ENCODE measurements around the gene UTP14A. TPM values are rescaled to one million over a fixed set of nuclear protein-coding genes. Genes with fewer than 3 reads are reported as not detected.
A peak's percentile ranks its signal among the peaks of the same experiment; 100 is the strongest.

The UTP14A gene
- total and polyA plus RNA-seq, 2 of the 13 experiments (the other 11 are each of a cell fraction or from before 2014, with no cell fraction given) = 7.4 to 19.0 TPM

DNA sequence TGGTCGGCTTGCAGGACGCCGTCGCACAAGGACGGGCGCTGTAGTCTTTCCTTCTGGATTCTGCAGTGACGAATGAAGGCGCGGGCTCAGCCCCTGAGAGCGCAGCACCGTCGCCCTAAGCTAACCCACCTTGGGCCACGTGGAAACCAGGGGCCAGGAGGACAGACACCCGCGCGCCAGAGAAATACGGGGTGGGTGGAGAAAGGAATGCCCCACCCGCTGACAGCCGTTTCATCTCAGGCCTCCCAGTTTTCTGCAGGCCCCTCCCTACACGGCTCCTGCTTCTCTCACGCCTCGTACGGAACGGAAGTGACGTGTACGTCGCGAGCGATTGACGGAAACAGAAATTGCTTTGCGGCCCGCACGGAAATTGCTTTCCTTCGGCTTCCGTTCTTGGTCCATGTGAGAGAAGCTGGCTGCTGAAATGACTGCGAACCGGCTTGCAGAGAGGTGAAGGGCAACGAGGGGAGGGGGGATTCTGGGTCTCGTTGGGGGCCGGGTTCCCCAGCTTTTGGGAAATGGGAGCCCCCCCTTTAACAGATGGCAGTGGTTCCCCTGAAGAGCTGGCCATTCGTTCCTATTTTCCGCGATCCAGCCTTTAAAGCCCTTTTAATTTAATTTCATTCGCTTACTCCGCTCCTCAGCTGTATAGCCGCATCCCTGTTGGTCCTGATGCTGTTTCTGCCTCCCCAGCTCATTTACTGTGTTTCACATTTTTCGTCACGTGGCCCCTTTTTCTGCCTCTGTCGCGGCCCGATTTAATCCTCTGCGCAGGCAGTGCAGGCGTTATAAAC is at the start of gene UTP14A (continued):
- TF ChIP-seq, protein P1, sequence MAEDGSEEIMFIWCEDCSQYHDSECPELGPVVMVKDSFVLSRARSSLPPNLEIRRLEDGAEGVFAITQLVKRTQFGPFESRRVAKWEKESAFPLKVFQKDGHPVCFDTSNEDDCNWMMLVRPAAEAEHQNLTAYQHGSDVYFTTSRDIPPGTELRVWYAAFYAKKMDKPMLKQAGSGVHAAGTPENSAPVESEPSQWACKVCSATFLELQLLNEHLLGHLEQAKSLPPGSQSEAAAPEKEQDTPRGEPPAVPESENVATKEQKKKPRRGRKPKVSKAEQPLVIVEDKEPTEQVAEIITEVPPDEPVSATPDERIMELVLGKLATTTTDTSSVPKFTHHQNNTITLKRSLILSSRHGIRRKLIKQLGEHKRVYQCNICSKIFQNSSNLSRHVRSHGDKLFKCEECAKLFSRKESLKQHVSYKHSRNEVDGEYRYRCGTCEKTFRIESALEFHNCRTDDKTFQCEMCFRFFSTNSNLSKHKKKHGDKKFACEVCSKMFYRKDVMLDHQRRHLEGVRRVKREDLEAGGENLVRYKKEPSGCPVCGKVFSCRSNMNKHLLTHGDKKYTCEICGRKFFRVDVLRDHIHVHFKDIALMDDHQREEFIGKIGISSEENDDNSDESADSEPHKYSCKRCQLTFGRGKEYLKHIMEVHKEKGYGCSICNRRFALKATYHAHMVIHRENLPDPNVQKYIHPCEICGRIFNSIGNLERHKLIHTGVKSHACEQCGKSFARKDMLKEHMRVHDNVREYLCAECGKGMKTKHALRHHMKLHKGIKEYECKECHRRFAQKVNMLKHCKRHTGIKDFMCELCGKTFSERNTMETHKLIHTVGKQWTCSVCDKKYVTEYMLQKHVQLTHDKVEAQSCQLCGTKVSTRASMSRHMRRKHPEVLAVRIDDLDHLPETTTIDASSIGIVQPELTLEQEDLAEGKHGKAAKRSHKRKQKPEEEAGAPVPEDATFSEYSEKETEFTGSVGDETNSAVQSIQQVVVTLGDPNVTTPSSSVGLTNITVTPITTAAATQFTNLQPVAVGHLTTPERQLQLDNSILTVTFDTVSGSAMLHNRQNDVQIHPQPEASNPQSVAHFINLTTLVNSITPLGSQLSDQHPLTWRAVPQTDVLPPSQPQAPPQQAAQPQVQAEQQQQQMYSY (CRISPR knock-in tag; IDR thresholded peaks at IDR 0.05) = no peak
- TF ChIP-seq, protein P2, sequence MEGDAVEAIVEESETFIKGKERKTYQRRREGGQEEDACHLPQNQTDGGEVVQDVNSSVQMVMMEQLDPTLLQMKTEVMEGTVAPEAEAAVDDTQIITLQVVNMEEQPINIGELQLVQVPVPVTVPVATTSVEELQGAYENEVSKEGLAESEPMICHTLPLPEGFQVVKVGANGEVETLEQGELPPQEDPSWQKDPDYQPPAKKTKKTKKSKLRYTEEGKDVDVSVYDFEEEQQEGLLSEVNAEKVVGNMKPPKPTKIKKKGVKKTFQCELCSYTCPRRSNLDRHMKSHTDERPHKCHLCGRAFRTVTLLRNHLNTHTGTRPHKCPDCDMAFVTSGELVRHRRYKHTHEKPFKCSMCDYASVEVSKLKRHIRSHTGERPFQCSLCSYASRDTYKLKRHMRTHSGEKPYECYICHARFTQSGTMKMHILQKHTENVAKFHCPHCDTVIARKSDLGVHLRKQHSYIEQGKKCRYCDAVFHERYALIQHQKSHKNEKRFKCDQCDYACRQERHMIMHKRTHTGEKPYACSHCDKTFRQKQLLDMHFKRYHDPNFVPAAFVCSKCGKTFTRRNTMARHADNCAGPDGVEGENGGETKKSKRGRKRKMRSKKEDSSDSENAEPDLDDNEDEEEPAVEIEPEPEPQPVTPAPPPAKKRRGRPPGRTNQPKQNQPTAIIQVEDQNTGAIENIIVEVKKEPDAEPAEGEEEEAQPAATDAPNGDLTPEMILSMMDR (CRISPR knock-in tag; IDR thresholded peaks at IDR 0.05) = no peak
- no peak; the same call in 1 of the 2 replicates for TF ChIP-seq BRD4 (CRISPR knock-in tag; IDR thresholded peaks at IDR 0.05)
- TF ChIP-seq ZNF724P (CRISPR knock-in tag; IDR thresholded peaks at IDR 0.05; ENCODE audit: borderline replicate concordance) = no peak
- no peak for TF ChIP-seq KLF11 (CRISPR knock-in tag; IDR thresholded peaks at IDR 0.05)
- TF ChIP-seq NBN (conservative IDR thresholded peaks at IDR 0.05) = no peak
- TF ChIP-seq, protein P3, sequence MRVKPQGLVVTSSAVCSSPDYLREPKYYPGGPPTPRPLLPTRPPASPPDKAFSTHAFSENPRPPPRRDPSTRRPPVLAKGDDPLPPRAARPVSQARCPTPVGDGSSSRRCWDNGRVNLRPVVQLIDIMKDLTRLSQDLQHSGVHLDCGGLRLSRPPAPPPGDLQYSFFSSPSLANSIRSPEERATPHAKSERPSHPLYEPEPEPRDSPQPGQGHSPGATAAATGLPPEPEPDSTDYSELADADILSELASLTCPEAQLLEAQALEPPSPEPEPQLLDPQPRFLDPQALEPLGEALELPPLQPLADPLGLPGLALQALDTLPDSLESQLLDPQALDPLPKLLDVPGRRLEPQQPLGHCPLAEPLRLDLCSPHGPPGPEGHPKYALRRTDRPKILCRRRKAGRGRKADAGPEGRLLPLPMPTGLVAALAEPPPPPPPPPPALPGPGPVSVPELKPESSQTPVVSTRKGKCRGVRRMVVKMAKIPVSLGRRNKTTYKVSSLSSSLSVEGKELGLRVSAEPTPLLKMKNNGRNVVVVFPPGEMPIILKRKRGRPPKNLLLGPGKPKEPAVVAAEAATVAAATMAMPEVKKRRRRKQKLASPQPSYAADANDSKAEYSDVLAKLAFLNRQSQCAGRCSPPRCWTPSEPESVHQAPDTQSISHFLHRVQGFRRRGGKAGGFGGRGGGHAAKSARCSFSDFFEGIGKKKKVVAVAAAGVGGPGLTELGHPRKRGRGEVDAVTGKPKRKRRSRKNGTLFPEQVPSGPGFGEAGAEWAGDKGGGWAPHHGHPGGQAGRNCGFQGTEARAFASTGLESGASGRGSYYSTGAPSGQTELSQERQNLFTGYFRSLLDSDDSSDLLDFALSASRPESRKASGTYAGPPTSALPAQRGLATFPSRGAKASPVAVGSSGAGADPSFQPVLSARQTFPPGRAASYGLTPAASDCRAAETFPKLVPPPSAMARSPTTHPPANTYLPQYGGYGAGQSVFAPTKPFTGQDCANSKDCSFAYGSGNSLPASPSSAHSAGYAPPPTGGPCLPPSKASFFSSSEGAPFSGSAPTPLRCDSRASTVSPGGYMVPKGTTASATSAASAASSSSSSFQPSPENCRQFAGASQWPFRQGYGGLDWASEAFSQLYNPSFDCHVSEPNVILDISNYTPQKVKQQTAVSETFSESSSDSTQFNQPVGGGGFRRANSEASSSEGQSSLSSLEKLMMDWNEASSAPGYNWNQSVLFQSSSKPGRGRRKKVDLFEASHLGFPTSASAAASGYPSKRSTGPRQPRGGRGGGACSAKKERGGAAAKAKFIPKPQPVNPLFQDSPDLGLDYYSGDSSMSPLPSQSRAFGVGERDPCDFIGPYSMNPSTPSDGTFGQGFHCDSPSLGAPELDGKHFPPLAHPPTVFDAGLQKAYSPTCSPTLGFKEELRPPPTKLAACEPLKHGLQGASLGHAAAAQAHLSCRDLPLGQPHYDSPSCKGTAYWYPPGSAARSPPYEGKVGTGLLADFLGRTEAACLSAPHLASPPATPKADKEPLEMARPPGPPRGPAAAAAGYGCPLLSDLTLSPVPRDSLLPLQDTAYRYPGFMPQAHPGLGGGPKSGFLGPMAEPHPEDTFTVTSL (CRISPR knock-in tag; IDR thresholded peaks at IDR 0.05; ENCODE audit: borderline replicate concordance) = no peak
- TF ChIP-seq, protein P4, sequence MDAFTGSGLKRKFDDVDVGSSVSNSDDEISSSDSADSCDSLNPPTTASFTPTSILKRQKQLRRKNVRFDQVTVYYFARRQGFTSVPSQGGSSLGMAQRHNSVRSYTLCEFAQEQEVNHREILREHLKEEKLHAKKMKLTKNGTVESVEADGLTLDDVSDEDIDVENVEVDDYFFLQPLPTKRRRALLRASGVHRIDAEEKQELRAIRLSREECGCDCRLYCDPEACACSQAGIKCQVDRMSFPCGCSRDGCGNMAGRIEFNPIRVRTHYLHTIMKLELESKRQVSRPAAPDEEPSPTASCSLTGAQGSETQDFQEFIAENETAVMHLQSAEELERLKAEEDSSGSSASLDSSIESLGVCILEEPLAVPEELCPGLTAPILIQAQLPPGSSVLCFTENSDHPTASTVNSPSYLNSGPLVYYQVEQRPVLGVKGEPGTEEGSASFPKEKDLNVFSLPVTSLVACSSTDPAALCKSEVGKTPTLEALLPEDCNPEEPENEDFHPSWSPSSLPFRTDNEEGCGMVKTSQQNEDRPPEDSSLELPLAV (CRISPR knock-in tag; conservative IDR thresholded peaks at IDR 0.05; ENCODE audit: low read depth) = no peak
- TF ChIP-seq ZNF441 (CRISPR knock-in tag; IDR thresholded peaks at IDR 0.05; ENCODE audit: borderline replicate concordance) = peak; percentile 86
- no peak for TF ChIP-seq NFYB (CRISPR knock-in tag; IDR thresholded peaks at IDR 0.05)
- no peak for TF ChIP-seq ZNF678 (CRISPR knock-in tag; IDR thresholded peaks at IDR 0.05)
- no peak for TF ChIP-seq EP300 (IDR thresholded peaks at IDR 0.05; ENCODE audit: low read depth in 2 of 2, low read length in 2 of 2)
- no peak for TF ChIP-seq EP300 (CRISPR knock-in tag; IDR thresholded peaks at IDR 0.05; ENCODE audit: borderline replicate concordance)
- no peak for TF ChIP-seq SMC3 (IDR thresholded peaks at IDR 0.05; ENCODE audit: low read length)
- no peak for TF ChIP-seq SIX1 (CRISPR knock-in tag; IDR thresholded peaks at IDR 0.05; ENCODE audit: borderline replicate concordance)
- TF ChIP-seq NRL (CRISPR knock-in tag; IDR thresholded peaks at IDR 0.05; ENCODE audit: borderline replicate concordance) = no peak

Data from HepG2 (cell line).